DND-41 (cell line): ENCODE measurements around the gene PCK1.

Experiments
- ATAC-seq: fragments of 200-7000 bp; cut with Tn5 transposase; 3 replicates; pipeline ENCODE4 v1.9.1; 2021; ENCODE audit warnings: low read depth; ENCODE audit not compliant: insufficient read depth
- DNase-seq: peaks from one replicate; pipeline ENCODE4 v3.0.0-alpha.2; 2020
- H2AFZ ChIP-seq: 2 replicates; pipeline ENCODE4 v1.6.0; 2012; ENCODE audit warnings: low read depth, low read length
- H3K27ac ChIP-seq: 2 replicates; pipeline ENCODE4 v1.5.1; 2012; ENCODE audit warnings: low read length, inconsistent platforms
- H3K27me3 ChIP-seq: fragments of 200-600 bp; sonication (generic); 2 replicates; pipeline ENCODE4 v1.6.0; 2012; ENCODE audit warnings: low read length, mild to moderate bottlenecking, inconsistent platforms; ENCODE audit not compliant: insufficient read depth, poor library complexity
- H3K36me3 ChIP-seq: 2 replicates; pipeline ENCODE4 v1.5.1; 2012; ENCODE audit warnings: low read length, inconsistent platforms; ENCODE audit not compliant: insufficient read depth
- H3K4me1 ChIP-seq: 2 replicates; pipeline ENCODE4 v1.5.1; 2012; ENCODE audit warnings: mild to moderate bottlenecking, low read length; ENCODE audit not compliant: insufficient read depth
- H3K4me2 ChIP-seq: 2 replicates; pipeline ENCODE4 v1.6.0; 2012; ENCODE audit warnings: mild to moderate bottlenecking, moderate library complexity, low read length, inconsistent platforms; ENCODE audit not compliant: insufficient read depth
- H3K4me3 ChIP-seq, 2 experiments: fragments of 200-600 bp in 1 of 2; shearing (Covaris generic) in 1 of 2; 2 replicates each; pipeline ENCODE4 v1.5.1; 2012 to 2016; ENCODE audit warnings: inconsistent platforms in 2 of 2, low read length in 2 of 2, mild to moderate bottlenecking in 2 of 2, low read depth in 1 of 2, moderate library complexity in 1 of 2
- H3K79me2 ChIP-seq: 2 replicates; pipeline ENCODE4 v1.6.0; 2012; ENCODE audit warnings: low read length, inconsistent platforms; ENCODE audit not compliant: insufficient read depth
- H3K9ac ChIP-seq: 2 replicates; pipeline ENCODE4 v1.6.0; 2012; ENCODE audit warnings: low read depth, mild to moderate bottlenecking, inconsistent platforms, low read length, moderate library complexity
- H3K9me3 ChIP-seq: 2 replicates; pipeline ENCODE4 v1.5.1; 2012; ENCODE audit warnings: low read length, moderate library complexity, mild to moderate bottlenecking, inconsistent platforms; ENCODE audit not compliant: insufficient read depth, severe bottlenecking
- H4K20me1 ChIP-seq: 2 replicates; pipeline ENCODE4 v1.6.0; 2012; ENCODE audit warnings: low read length; ENCODE audit not compliant: insufficient read depth
- CTCF ChIP-seq: IDR thresholded peaks from 2 replicates; pipeline ENCODE4 v1.5.1; 2012; ENCODE audit warnings: borderline replicate concordance, low read length, moderate library complexity, mild to moderate bottlenecking; ENCODE audit not compliant: poor library complexity, severe bottlenecking; ENCODE audit errors: extremely low read depth
- EZH2 ChIP-seq: IDR thresholded peaks from 3 replicates; pipeline ENCODE4 v1.6.1; 2012; ENCODE audit warnings: borderline replicate concordance, low read depth, mild to moderate bottlenecking, moderate library complexity, low read length, inconsistent platforms; ENCODE audit not compliant: severe bottlenecking

Gene PCK1

GRCh38 chr20:57605045-57605444 lies 44.1 kb downstream of the PCK1 start:
- H3K9ac ChIP-seq: no peak overlapping the region
- TF ChIP-seq EZH2 (no peak), CTCF (no peak)
- peaks cover 45% of the 10 kb centered on the region for H3K27me3 ChIP-seq
- H3K36me3 ChIP-seq: no peaks in the 10 kb centered on the region
- no peak for DNase-seq
- no peak for ATAC-seq
- H3K79me2 ChIP-seq: no peaks in the 10 kb centered on the region
- H2AFZ ChIP-seq: no peak overlapping the region
- H3K4me1 ChIP-seq: no peaks in the 10 kb centered on the region
- no peak overlapping the region for H3K4me2 ChIP-seq
- H4K20me1 ChIP-seq: peaks cover 19% of the 10 kb centered on the region; the same call in 1 of the 2 replicates
- H3K27ac ChIP-seq: no peak overlapping the region
- no peak overlapping the region for H3K4me3 ChIP-seq
- H3K9me3 ChIP-seq: no peaks in the 10 kb centered on the region

GRCh38 chr20:57605878-57606277 lies 45.0 kb downstream of the PCK1 start:
- Histone ChIP-seq H3K9me3 (no peaks in the 10 kb centered on the region), H3K4me2 (no peak overlapping the region), H4K20me1 (peaks cover 20% of the 10 kb centered on the region; the same call in 1 of the 2 replicates), H3K4me3 (no peak overlapping the region), H3K9ac (no peak overlapping the region), H3K27me3 (peaks cover 42% of the 10 kb centered on the region), H2AFZ (no peak overlapping the region), H3K27ac (no peak overlapping the region), H3K36me3 (no peaks in the 10 kb centered on the region), H3K4me1 (no peaks in the 10 kb centered on the region), H3K79me2 (no peaks in the 10 kb centered on the region)
- no peak for TF ChIP-seq EZH2
- ATAC-seq (no peak), DNase-seq (no peak)

GRCh38 chr20:57608516-57608915 lies 47.6 kb downstream of the PCK1 start:
- peaks cover 24% of the 10 kb centered on the region for H4K20me1 ChIP-seq
- no peak overlapping the region for H3K4me3 ChIP-seq
- ATAC-seq (no peak), DNase-seq (no peak)
- H3K36me3 ChIP-seq: no peaks in the 10 kb centered on the region
- H3K4me1 ChIP-seq: no peaks in the 10 kb centered on the region
- H3K27me3 ChIP-seq: peaks cover 40% of the 10 kb centered on the region
- H3K9me3 ChIP-seq: no peaks in the 10 kb centered on the region
- no peak for TF ChIP-seq EZH2
- TF ChIP-seq CTCF: no peak
- no peak overlapping the region for H2AFZ ChIP-seq
- no peak overlapping the region for H3K9ac ChIP-seq
- no peaks in the 10 kb centered on the region for H3K79me2 ChIP-seq
- no peak overlapping the region for H3K27ac ChIP-seq
- no peak overlapping the region for H3K4me2 ChIP-seq

- Histone ChIP-seq H3K79me2 (no peaks in the 10 kb centered on the region), H3K27ac (no peak overlapping the region), H3K27me3 (peaks cover 40% of the 10 kb centered on the region), H2AFZ (no peak overlapping the region), H3K4me3 (no peak overlapping the region), H3K9ac (no peak overlapping the region), H3K36me3 (no peaks in the 10 kb centered on the region), H3K9me3 (no peaks in the 10 kb centered on the region), H4K20me1 (peaks cover 25% of the 10 kb centered on the region), H3K4me1 (no peaks in the 10 kb centered on the region), H3K4me2 (no peak overlapping the region)
- TF ChIP-seq CTCF (no peak), EZH2 (no peak)
- ATAC-seq: no peak
- no peak for DNase-seq
Measured at GRCh38 chr20:57609086-57609841, 48.4 kb downstream of the PCK1 start.
